Osteoblast (primary cell): ENCODE data around the gene RNF212B. TPM values are rescaled to one million over a fixed set of nuclear protein-coding genes. Genes with fewer than 3 reads are reported as not detected.

ENCODE experiments used
- DNase-seq: peaks from one replicate; pipeline ENCODE4 v3.0.0; 2011; ENCODE audit warnings: low spot score, mixed read lengths; ENCODE audit not compliant: insufficient read length; ENCODE audit errors: missing footprints
- H2AFZ ChIP-seq: 2 replicates; pipeline ENCODE4 v1.6.0; 2011; ENCODE audit warnings: mild to moderate bottlenecking, low read length
- H3K27ac ChIP-seq: 2 replicates; pipeline ENCODE4 v1.5.1; 2011; ENCODE audit warnings: mild to moderate bottlenecking, low read depth, low read length, moderate library complexity
- H3K27me3 ChIP-seq: 2 replicates; pipeline ENCODE4 v1.6.0; 2012; ENCODE audit warnings: mild to moderate bottlenecking, control low read depth, inconsistent platforms, low read length, moderate library complexity; ENCODE audit not compliant: insufficient read depth
- H3K36me3 ChIP-seq: 2 replicates; pipeline ENCODE4 v1.5.1; 2011; ENCODE audit warnings: mild to moderate bottlenecking, low read length, control low read depth, moderate library complexity; ENCODE audit not compliant: insufficient read depth
- H3K4me1 ChIP-seq: 2 replicates; pipeline ENCODE4 v1.5.1; 2011; ENCODE audit warnings: mild to moderate bottlenecking, low read length, control low read depth, moderate library complexity; ENCODE audit not compliant: insufficient read depth
- H3K4me2 ChIP-seq: 2 replicates; pipeline ENCODE4 v1.6.0; 2011; ENCODE audit warnings: mild to moderate bottlenecking, low read length; ENCODE audit not compliant: insufficient read depth
- H3K4me3 ChIP-seq: fragments of 200-600 bp; sonication (generic); 3 replicates; pipeline ENCODE4 v1.5.1; 2012; ENCODE audit warnings: mild to moderate bottlenecking, low read length, inconsistent platforms; ENCODE audit not compliant: insufficient read depth
- H3K79me2 ChIP-seq: 2 replicates; pipeline ENCODE4 v1.6.0; 2012; ENCODE audit warnings: mild to moderate bottlenecking, low read length, control low read depth, inconsistent platforms; ENCODE audit not compliant: insufficient read depth
- H3K9me3 ChIP-seq: 2 replicates; pipeline ENCODE4 v1.5.1; 2011; ENCODE audit warnings: low read depth, low read length, control low read depth
- H4K20me1 ChIP-seq: 2 replicates; pipeline ENCODE4 v1.6.0; 2012; ENCODE audit warnings: mild to moderate bottlenecking, low read length, control low read depth; ENCODE audit not compliant: insufficient read depth
- CTCF ChIP-seq: IDR thresholded peaks from 2 replicates; pipeline ENCODE4 v1.5.1; 2011; ENCODE audit warnings: mild to moderate bottlenecking, low read depth, low read length, moderate library complexity; ENCODE audit errors: extremely low read depth
- total RNA-seq: library from RNA; depleted of rRNA; stranded (reverse); fragments of >200 nt; gene quantifications from 2 replicates; pipeline ENCODE4 v1.2.3, GENCODE V29; 2012

Gene RNF212B
- total RNA-seq, 1 donor = not detected

- H3K4me2 ChIP-seq = peak within 1 kb of the TSS; percentile 82
- H2AFZ ChIP-seq = peak within 1 kb of the TSS; percentile 95
- DNase-seq = peak; percentile 95
- peak within 1 kb of the TSS; percentile 89 for H3K27ac ChIP-seq
- no peaks in the 10 kb centered on the region for H3K27me3 ChIP-seq
- peaks cover 31% of the 10 kb centered on the region for H3K36me3 ChIP-seq
- H4K20me1 ChIP-seq = peaks cover 38% of the 10 kb centered on the region
- peaks cover 47% of the 10 kb centered on the region for H3K4me1 ChIP-seq
- H3K4me3 ChIP-seq = peak within 1 kb of the TSS; percentile 81
- H3K9me3 ChIP-seq = no peaks in the 10 kb centered on the region
- no peak for TF ChIP-seq CTCF
- peaks cover 49% of the 10 kb centered on the region for H3K79me2 ChIP-seq
Observed at GRCh38 chr14:23306412-23307145, 68.8 kb downstream of the RNF212B start, which contains the start of gene BCL2L2. Gene BCL2L2, plus strand, starts transcription at chr14:23306833. Its CDS starts 935 bp downstream, at chr14:23307768.

- DNase-seq = peak; percentile 83
- Histone ChIP-seq H3K79me2 (peaks cover 54% of the 10 kb centered on the region), H3K9me3 (no peaks in the 10 kb centered on the region), H3K4me1 (peaks cover 44% of the 10 kb centered on the region), H2AFZ (peak overlapping the region; percentile 95), H3K36me3 (peaks cover 32% of the 10 kb centered on the region), H3K4me2 (peak overlapping the region; percentile 82), H4K20me1 (peaks cover 38% of the 10 kb centered on the region), H3K27me3 (no peaks in the 10 kb centered on the region), H3K27ac (peak overlapping the region; percentile 89), H3K4me3 (peak overlapping the region; percentile 81)
- TF ChIP-seq CTCF = no peak
Observed at GRCh38 chr14:23307146-23307530, 69.4 kb downstream of the RNF212B start.

- TF ChIP-seq CTCF = no peak
- peaks cover 61% of the 10 kb centered on the region for H3K79me2 ChIP-seq
Observed at GRCh38 chr14:23307687-23308644, 70.2 kb downstream of the RNF212B start.

More at GRCh38 chr14:23307687-23308644, 70.2 kb downstream of the RNF212B start:
- peak overlapping the region; percentile 89 for H3K27ac ChIP-seq
- peaks cover 40% of the 10 kb centered on the region for H3K4me1 ChIP-seq
- peaks cover 38% of the 10 kb centered on the region for H4K20me1 ChIP-seq
- DNase-seq = no peak
- peak overlapping the region; percentile 81 for H3K4me3 ChIP-seq
- peaks cover 38% of the 10 kb centered on the region for H3K36me3 ChIP-seq
- H3K27me3 ChIP-seq = no peaks in the 10 kb centered on the region
- peak overlapping the region; percentile 82 for H3K4me2 ChIP-seq
- no peak overlapping the region for H2AFZ ChIP-seq
- H3K9me3 ChIP-seq = no peaks in the 10 kb centered on the region
